GM21423 (cell line): Measurements from ENCODE around the gene CDH22.
A peak's percentile ranks its signal among the peaks of the same experiment; 100 is the strongest.

ENCODE experiments used
- ATAC-seq: cut with Tn5 transposase; IDR thresholded peaks from one replicate; pipeline ENCODE4 v1.9.1; 2021; ENCODE audit warnings: mild to moderate bottlenecking, moderate library complexity; ENCODE audit not compliant: unreplicated experiment

CDH22 gene

DNA sequence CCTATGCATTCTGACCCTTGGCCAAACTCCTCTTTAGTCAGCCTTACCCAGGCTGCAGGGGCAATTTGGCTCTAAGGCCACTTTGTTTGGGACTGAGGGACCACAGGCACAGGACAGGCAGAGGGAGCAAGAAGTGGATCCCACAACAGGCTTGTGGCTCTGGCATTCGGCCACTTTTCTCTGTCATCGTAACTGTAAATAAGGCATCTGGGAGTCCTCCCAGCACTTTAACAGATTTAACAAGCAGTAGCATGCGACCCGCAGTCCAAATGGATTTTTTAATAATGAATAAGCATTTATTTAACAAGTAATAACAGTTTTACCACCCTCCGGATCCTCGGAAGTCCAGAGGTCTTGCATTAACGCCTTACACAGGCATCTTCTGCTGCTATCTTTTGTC is 16.1 kb upstream of the CDH22 start:
- ATAC-seq = no peak

DNA sequence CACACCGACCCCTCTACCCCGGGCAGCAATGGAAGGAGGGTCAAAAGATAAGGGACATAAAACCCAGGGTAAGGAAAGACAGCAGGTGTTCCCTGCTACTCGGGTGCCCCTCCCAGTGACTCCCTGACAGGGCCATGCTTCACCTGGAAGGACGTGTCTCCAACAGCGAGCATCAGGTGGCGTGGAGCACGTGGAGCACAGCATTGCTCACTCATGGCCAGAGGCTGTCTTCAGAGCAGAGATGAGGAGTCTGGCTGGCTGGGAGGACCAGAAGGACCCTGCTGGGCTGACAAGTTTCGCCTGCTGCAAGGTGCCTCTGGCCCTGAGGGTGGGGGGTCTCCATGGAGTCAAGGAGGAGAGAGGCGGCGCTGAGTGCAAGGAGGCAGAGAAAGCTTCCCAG is 15.3 kb upstream of the CDH22 start:
- no peak for ATAC-seq

DNA sequence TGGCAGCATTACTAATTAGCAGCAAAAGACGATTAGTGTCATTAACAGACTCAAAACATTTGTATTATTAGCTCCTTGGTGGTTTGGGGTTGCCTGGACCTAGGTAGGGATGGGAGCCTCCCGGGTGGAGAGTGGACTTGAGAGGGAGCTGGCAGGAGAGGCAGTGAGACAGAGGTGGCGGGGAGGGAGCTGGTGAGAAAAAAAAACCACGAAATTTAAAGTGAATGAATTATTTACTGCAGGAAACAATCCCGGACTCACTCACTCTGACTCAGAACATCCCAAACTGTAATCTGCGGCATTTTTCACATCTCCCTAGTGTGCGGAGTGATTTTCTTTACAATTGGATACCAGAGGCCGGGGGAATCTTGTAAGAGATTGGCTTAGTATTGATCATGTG is 14.3 kb upstream of the CDH22 start:
- ATAC-seq = no peak

DNA sequence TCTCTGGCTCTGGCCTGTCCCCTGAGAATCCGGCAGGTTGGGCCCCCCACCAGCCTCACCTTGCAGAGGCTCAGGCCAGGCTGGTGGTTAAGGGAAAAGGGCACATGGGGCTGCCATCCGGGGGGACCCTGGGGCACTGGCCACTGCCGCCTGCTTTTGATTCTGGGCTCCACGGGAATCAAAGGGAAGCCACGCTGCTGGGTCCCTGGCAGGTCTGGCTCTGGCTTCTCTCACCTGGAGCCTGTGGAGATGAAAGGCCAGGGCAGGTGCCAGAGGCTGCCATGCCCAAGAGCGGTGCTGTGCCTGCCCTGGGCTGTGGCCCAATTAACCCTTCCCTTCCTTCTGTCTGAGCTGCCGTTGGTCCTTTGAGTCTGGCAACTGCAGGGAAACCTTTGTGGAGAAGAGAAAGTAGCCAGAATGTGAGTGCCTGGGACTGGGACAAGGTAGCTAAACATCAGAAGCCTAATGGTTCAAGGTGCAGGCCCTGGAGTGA is 9.4 kb upstream of the CDH22 start:
- ATAC-seq = no peak

DNA sequence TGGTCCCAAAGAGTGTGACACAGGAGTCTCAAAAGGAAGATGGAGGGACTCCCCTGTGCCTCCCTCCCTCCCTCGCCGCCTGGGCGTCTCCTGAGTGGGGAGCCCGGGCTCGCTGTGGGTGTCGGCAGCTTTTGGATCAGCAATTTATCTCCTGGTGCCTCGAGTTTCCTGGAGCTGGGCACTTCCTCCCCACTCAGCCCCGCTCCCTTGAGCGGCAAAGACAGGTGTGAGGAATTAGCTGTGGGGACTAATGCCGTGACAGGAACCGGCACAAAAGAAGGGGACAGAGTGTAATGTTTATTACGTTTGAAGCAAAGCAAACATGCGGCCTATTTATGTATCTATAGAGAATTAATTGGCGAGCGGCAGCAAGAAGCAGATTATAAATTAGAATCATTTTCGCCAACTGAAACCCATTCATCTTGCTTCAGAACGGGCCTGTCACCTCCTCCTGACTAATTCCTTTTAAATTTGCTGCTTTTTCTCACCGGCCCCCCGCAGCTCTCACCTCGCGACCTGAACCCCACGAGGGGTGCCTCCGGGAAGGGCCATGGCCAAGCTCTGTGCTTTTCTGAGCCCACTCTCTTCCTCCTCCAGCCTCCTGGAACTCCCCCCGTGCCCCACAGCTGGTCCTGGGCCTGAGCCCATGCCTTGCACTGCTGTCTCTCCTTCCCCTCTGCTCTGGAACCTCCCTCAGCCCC is 8.8 kb upstream of the CDH22 start:
- ATAC-seq = no peak

DNA sequence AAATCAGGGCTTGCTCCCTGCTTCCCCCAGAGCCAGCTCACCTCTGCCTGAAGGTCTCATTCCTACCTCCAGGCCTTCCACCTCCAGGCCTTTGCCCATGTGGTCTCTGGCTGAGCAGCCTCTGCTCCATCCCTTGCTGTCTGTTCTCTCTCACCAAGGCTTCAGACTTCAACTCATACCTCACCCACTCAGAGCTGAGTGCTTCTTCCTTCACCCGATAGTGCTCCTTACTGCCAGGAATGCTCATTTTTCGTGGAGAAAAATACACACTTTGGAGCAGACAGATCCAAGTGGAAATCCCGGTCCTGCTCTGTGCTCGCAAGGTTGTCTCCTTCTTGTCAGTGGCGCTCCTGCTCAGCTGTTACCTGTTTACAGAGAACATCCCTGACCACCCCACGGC is 7.0 kb upstream of the CDH22 start:
- no peak for ATAC-seq

DNA sequence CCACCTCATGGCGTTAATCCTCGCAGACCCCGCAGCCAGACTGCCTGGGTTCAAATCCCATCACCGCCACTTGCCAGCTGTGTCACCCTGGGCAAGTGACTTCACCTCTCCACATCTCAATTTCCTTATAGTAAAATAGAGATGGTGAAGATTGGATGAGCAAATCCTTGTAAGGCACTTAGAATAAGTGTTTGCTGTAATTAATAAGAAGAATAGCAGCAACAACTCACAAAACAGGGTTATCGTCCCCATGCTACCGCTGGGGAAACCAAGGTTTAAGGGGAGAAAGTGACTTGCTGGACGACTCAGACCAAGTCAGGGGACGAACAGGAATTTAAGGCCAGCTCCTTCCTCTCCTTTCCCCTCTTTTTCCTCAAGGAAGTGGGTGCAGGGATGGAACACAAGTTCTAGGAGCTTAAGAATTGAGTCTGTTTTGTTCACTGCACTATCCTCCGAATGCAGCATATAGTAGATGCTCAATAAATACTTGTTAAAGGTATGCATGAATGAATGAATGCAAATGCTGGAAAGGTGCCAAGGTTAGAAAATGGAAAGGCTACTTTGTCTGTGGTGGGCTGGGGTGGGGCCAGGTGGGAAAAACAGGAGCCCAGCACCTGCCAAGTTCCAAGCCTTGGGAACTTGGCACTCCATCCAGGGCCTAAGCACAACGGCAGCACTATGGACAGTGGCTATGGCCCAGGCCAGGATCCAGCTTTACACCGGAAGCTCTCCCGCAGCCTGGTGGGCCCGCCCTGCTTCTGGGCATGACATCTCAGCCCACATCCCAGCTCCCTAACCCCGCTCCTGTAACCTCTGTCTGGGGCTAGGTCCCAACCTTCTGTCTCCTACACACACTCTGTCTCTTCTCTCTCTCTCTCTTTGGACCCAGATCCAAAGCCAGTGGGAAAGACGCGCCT is 4.9 kb upstream of the CDH22 start:
- no peak for ATAC-seq

DNA sequence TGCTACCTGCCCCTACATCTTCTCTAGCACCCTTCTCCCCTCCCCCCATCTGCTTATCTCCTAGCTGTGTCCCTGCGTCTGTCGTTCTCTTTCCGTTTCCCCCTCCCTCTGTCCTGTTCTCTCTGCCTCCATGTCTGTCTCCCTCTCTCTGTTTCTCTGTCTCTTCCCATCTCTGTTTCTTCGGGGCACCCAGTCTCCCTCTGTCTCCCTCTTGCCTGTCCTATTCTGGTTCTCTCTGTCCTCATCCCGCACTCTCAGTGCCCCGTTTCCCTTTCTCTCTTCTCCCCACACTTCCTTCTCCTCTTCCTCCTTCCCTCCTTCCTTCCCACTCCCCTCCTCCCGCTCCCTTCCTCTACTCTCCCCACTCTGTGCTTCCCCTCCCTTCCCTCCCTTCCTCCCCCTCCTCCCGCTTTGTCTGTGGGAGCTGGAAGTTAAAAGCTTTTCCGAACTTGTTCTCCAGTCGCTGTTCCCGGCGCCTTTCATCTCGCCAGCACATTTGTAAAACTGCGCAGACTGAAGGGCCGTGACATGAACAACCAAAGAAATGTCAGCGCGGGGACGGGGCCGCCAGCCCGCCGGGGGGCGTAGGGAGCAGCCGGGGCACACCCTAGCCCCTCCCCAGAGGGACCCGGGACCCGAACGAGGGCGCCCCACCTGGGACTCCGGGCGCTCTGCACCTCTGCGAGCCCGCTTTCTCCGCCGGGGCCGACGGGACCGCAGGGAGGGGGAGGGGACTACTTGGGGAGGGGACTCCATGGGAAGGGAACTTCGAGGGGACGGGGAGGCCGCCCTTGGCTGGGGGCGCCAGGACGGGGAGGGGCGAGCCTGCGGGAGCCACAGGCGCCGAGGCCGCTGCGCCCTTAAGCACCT is 4.0 kb upstream of the CDH22 start:
- ATAC-seq = no peak

DNA sequence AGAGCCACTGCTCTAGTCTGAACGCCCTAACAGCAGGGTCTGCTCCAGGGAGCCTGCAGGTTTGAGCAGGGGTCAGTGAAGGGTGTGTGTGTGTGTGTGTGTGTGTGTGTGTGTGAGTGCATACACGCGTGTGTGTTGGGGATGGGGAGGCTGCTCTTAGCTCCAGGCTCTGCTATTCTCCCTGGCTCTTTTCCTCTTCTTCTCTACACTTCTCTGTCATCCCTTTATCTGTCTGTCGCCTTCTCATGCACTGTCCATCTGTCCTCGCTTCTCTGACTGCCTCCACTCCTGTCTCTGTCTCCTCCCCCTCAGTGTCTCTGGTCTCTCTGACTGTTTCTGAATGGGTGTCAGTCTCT is 3.4 kb upstream of the CDH22 start:
- no peak for ATAC-seq

DNA sequence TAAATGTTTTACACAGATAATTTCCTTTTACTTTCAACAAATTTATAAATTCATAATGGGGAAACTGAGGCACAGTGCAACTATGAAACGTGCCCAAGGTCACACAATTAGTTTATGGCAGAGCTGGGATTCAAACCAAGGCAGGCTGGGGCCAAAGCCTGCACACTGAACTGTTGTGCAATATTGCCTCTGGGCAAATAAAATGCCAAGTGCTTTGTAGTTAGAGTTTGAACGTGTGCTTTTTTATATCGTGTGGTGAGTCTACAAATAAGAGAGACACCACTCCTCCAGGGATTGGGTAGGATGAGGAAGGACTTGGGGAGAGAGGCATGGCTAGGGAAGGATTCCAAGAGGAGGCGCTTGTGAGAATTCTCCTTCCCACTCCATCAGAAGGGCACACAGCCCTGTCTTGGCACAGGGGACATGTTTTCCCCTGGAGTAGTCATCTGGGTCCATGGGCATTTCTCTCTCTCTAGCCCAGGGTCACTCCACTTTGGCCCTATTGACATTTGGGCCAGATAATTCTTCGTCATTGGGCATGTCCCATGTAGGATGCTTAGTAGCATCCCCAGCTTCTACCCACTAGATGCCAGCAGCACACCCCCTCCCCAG is 2.8 kb upstream of the CDH22 start:
- no peak for ATAC-seq

DNA sequence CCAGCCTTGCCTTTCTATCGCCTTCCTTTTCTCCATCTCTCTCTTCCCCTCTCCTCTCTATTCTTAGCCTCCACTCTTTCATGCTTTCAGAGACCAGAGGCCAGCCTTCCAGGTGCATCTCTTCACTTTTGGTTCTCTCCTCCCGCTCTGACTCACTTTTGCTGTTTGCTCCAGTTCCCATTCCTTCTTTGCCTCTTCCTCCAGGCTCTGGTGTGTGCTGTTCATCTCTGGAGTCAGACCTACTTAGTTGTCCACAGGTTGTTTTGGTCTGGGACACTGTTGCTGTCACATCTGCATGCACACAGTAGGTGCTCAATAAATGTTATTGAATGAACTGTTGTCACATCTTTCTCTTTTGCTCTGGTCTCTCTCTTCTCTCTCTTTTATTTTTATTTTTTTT is 1.6 kb upstream of the CDH22 start:
- ATAC-seq = no peak

DNA sequence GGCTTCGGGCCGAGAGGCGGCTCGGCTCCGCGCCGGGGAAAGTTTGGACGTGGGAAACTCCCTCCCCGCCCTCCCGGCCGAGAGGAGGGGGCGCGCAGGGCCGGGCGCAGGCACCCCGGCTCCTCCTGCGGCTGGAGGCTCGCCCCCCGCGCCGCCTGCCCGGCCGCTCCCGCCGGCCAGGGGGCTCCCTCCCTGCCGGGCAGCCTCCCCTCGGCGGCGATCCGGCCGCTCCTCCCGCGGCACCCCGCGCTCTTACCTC is 370 bp downstream of the CDH22 start:
- ATAC-seq = no peak

DNA sequence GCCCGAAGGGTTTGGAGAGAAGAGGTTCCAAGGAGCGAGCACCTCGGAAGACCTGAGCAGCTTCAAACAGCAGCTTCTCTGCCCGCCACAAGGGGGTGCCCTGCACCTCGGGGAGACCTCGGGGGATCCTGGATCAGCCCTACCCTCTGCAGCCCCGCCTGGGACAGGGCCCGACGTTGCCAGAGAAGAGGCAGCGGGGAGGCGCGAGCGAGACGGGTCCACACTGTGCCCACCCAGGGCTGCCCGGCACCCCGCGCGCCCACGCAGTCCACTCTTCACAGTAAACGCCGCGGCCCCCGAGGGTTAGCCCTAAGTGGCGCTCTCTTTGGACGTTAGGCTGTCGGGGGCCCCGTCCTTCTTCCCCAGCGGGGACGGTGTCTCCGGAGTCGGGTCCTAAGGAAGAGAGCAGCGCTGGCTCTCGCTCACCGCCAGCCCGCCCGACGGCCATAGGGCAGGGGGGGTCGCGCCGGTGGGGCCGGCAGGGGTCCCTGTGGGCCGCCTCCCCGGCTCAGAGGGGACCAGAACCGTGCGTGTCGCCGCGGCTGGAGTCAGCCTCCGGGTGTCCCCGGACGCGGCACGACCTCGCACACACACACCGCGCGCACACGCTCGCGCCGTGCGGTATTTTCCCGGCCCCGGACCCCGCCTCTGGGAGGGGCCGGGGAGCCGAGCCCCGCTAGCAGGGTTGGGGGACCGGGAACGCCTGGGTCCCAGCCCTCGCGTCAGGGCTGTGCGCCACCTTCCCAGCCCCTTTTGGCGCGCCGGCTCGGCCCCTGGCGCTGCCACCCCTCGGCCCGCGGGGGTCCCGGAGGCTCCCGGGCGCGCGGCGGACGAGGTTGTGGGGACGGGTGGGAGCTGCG is 929 bp downstream of the CDH22 start:
- ATAC-seq = peak; percentile 55

DNA sequence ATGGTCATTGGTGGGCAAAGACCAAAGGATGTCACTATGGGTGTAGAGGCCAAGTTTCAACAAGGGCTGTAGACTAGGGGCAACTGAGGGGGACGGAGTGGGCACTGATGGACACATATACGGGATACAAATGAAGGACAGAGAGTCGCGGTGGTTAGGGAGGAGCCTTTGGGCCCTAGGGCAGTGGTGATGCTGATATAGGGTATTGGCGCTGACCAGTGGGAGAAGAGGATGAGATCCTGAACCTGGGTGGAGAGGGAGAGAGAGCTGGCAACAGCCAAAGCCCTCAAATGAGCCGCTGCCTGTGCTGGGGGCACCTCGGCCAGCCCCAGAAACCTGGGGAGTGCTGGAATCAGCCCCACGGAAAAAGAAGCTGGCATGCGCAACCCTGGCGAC is 1.6 kb downstream of the CDH22 start:
- ATAC-seq = no peak

DNA sequence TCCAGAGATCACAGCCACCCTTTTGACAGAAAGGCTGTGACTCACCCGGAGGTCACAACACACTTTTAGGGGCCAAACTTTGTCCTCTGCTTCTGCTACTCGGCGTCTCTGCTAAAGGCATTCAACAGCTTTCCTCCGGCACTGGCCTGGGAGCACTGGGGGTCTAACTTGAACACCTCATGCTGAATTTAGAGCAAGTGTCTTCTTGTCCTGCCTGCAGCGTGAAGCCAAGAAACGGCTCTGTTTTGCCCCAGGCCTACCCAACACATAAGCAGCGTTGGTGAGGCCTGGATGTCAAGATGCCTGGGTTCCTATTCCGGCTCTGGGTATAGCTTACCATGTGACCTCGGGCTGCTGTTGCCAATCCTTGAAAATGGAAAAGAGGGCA is 2.3 kb downstream of the CDH22 start:
- ATAC-seq = no peak

DNA sequence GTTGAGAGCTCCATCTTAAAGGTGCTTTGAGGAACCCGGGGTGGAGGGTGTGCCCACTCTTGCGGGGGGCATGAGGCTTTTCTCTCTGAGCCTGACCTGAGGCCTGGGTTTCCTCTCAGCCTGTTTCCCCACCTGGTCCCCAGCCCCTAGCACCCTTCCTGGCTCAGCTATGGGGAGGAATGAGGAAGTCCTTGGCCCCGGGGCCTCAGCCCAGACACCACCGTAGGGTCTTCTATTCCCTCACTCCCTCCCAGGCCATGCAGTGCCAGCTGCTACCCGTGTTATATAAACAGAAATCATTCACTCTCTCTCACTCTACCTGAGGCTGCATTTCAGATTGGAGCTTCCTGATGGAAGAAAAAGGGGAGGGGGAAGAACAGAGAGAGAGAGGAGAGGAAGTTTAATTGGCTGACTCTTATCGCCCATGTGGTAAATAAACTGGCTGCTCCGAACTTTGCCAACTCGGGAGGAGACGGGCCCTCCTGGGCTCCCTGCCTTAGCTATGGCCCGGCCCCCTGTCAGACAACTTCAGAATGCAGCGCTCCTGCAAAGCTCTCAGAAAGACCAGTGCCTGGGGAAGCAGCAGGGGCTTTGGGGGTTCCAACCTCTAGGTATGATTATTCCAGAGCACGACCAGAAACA is 2.8 kb downstream of the CDH22 start:
- ATAC-seq = no peak

DNA sequence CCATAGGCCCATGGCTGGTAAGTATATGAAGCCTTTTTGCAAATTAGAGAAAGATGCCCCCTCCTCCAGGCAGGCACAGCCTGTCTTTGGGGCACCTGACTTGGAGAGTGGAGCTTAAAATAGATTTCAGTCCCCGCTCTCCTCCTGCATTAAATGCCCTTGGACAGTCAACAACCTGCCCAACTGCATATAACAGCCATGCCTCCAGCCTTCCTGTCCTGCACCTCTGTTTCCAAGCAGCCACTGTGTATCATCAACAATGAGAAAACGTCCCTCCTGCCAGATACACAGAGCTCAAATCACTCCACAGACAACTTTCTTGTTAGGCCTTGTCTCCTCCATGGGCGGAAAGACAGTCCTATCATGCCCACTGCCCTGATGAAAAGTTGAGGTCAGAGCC is 3.4 kb downstream of the CDH22 start:
- ATAC-seq = no peak

DNA sequence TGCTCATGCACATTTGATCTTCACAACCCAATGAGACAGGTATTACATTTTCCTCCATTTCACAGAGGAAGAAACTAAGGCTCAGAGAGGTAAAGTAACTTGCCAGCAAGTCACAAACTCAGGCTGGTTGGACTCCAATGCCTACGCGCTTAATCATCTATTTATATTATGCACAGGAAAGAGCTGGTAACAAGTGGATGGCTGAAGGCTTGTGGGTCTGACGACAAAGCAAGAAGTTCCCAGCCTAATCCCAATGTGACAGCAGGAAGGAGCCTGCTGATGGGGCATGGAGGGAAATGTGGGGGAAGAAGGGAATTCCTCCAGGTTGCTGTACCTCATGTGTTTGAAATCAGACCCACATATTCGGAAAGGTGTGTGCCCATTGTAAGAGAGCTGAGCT is 3.9 kb downstream of the CDH22 start:
- no peak for ATAC-seq

DNA sequence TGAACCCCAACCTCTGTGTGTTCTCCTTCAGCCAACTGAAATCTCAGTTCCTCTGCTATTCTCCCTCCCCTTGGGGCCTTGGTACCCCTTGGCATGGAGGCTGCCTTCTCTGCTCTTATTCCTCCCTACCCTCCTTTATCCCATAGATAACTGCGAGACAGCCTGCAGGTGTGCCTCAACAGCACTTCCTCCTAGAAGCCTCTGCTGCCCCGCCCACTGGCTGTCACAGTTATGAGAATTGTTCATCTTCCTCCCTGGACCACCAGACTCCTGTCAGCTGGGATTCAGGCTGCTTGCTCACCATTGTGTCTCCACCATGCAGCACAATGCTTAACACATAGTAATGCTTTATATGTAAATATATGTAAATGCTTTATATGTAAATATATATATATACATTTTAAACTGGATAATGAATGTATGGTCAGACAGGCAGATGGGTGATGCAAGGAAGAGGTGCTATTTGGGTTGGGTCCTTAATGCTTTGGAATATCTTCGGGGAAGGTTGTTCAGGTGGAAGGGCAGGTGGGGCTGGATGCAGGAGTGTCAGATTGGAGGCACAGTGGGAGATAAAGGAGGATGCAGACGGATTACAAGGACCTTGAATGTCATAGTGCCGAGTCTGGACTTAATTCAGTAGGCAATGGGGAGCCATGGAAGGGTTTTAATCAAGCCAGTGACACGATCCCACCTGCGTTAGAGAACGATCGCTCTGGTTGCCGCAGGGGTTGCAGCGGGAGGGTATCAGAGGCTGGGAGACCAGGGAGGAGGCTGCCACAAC is 4.9 kb downstream of the CDH22 start:
- no peak for ATAC-seq
